H1 (cell line): ENCODE measurements around the gene KLHDC4. TPM values are rescaled to one million over a fixed set of nuclear protein-coding genes. Genes with fewer than 3 reads are reported as not detected.

ENCODE experiments used
- EZH2 ChIP-seq: fragments of 200-600 bp; sonication (generic); IDR thresholded peaks from 2 replicates; pipeline ENCODE4 v1.7.1; 2012; ENCODE audit warnings: low read depth, mild to moderate bottlenecking, moderate library complexity, low read length, inconsistent platforms; ENCODE audit not compliant: severe bottlenecking
- HDAC6 ChIP-seq: IDR thresholded peaks from one replicate; pipeline ENCODE4 v1.7.1; 2012; ENCODE audit warnings: low read depth, mild to moderate bottlenecking, inconsistent platforms, low read length, moderate library complexity
- SUZ12 ChIP-seq: fragments of 200-600 bp; sonication (generic); IDR thresholded peaks from 2 replicates; pipeline ENCODE4 v1.6.1; 2012; ENCODE audit warnings: mild to moderate bottlenecking, inconsistent platforms, low read length, moderate library complexity, mixed read lengths
- polyA plus RNA-seq, 7 experiments: library from polyadenylated mRNA; depleted of rRNA in 3 of 7; stranded (reverse) in 5 of 7; unstranded in 2 of 7; fragments of >200 nt in 5 of 7; fragments of 200-250 nt in 2 of 7; gene quantifications; 1 replicate in 5 of 7; 2 replicates in 1 of 7; 4 replicates in 1 of 7; pipeline versions ENCODE4 v1.2.1 to v1.2.3, GENCODE V29; 2011 to 2013; ENCODE audit warnings: missing spikeins in 2 of 7, mixed read lengths in 2 of 7
- total RNA-seq: library from RNA; stranded (reverse); fragmentation: NEBNext Ultra II Directional; extraction: Animal tissue kit (Norgen Biotek cat#: 25700); gene quantifications from 2 replicates; pipeline ENCODE4 v1.2.1, GENCODE V29; 2021

KLHDC4 gene
- total and polyA plus RNA-seq, 2 of the 8 experiments (the other 6 are each of a cell fraction or from before 2014, with no cell fraction given): 23.7 to 63.9 TPM

DNA sequence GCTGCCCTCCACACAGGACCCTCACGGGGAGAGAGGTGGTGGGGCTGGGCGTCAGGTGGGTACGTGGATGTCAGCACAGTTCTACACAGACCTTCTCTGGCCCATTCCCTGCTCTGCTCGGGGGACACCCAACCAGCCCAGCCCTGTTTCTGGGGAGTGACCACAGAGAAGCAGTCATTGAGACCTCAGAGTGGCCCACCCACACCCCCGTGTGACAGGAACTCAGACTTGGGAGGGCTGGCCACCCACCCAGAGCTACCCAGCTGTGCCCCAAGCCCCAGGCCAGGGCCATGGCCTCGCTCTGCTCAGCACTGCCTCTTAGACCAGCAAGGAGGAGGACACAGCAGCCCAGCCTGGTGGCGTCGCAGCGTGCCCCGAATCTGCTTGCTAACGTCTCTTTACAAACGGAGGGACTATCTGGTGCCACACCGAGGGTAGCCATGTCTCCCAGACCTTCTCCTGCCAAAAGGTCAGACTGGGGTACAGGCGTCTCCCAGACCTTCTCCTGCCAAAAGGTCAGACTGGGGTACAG, 77.7 kb downstream of the KLHDC4 start (continued):
- TF ChIP-seq SUZ12 (no peak), EZH2 (no peak), HDAC6 (no peak)
- TF ChIP-seq, all 59 proteins: peak for 0
